NCI-H1092 (cell line): ENCODE results near the gene EEFSEC.

ENCODE experiments used
- DNase-seq: peaks from one replicate; lab custom pipeline; 2025; lab: John Stamatoyannopoulos, UW

EEFSEC gene

GRCh38 chr3:128427175-128427857, 274.0 kb downstream of the EEFSEC start:
- no peak for DNase-seq

GRCh38 chr3:128427872-128428822, 274.9 kb downstream of the EEFSEC start:
- no peak for DNase-seq

- no peak for DNase-seq
Measured at GRCh38 chr3:128429275-128429674, 276.0 kb downstream of the EEFSEC start.

GRCh38 chr3:128429751-128430150, 276.5 kb downstream of the EEFSEC start:
- no peak for DNase-seq

GRCh38 chr3:128430301-128430700, 277.0 kb downstream of the EEFSEC start:
- DNase-seq, result no peak

GRCh38 chr3:128430731-128431130, 277.4 kb downstream of the EEFSEC start:
- no peak for DNase-seq

GRCh38 chr3:128431803-128432300, 278.6 kb downstream of the EEFSEC start:
- no peak for DNase-seq

GRCh38 chr3:128432301-128432970, 279.2 kb downstream of the EEFSEC start:
- DNase-seq, result no peak

GRCh38 chr3:128432971-128433836, 279.9 kb downstream of the EEFSEC start:
- DNase-seq, result no peak

GRCh38 chr3:128433837-128434165, 280.5 kb downstream of the EEFSEC start:
- DNase-seq, result no peak

- DNase-seq, result no peak
Measured at GRCh38 chr3:128434524-128434923, 281.2 kb downstream of the EEFSEC start.

GRCh38 chr3:128435058-128435457, 281.8 kb downstream of the EEFSEC start:
- no peak for DNase-seq

GRCh38 chr3:128435561-128435960, 282.3 kb downstream of the EEFSEC start:
- DNase-seq, result no peak

GRCh38 chr3:128436214-128436613, 282.9 kb downstream of the EEFSEC start:
- DNase-seq, result no peak

GRCh38 chr3:128438488-128439072, 285.3 kb downstream of the EEFSEC start:
- no peak for DNase-seq

GRCh38 chr3:128439226-128439625, 285.9 kb downstream of the EEFSEC start:
- no peak for DNase-seq

GRCh38 chr3:128442070-128442469, 288.8 kb downstream of the EEFSEC start:
- DNase-seq, result no peak

GRCh38 chr3:128442949-128443348, 289.7 kb downstream of the EEFSEC start:
- DNase-seq, result no peak

- no peak for DNase-seq
Measured at GRCh38 chr3:128443771-128444170, 290.5 kb downstream of the EEFSEC start.

- no peak for DNase-seq
Measured at GRCh38 chr3:128445357-128445756, 292.1 kb downstream of the EEFSEC start.

GRCh38 chr3:128446821-128447220, 293.5 kb downstream of the EEFSEC start:
- DNase-seq, result no peak
